ENCODE measurements around the gene CRLF1.

DNA sequence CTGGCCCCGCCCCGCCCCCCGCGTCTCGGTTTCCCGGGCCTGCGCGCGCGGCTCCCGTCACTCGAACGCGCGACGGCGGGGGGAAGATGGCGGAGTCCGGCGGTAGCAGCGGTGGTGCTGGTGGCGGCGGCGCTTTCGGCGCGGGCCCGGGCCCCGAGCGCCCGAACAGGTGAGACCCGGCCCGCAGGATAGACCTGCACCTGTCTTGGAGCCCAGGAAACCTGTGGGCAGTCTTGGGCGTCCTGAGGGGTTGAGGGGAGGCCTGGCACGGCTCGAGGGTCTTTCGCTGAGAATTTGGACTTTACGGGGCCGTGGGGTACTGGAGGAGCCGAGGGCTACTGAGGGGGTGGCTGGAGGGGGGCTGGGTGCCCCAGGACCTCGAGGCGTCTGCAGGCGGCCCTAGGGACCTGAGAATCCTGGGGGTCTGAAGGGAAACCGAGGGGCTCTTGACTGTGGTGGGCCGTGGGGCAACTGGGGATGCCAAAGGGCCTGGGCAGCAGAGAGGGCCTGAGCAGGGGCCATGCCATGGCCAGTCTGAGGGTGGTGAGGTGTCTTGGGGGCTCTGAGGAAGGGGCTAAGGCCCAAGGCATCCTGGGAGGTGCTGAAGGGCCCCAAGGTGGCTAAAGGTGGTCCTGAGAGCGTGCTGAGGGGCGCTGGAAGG lies 30.5 kb upstream of the CRLF1 start, which contains the start of gene KLHL26:
- TF ChIP-seq EZH2 (IDR thresholded peaks at IDR 0.05) (no peak), POLR2AphosphoS5 (IDR thresholded peaks at IDR 0.05; ENCODE audit: borderline replicate concordance, low read depth, low read length) (peak; percentile 77; the same call in 1 of the 2 replicates), FOXP2 (optimal IDR thresholded peaks at IDR 0.05; ENCODE audit: control extremely low read depth, extremely low read length, insufficient read depth) (no peak)
